GM23338 (cell line): ENCODE measurements around the gene SNX15. TPM values are rescaled to one million over a fixed set of nuclear protein-coding genes. Genes with fewer than 3 reads are reported as not detected.

ENCODE experiments used
- ATAC-seq: fragments of 200-7000 bp; cut with Tn5 transposase; 3 replicates; pipeline ENCODE4 v1.9.1; 2020
- DNase-seq: peaks from one replicate; pipeline ENCODE4 v3.0.0-alpha.2; 2015; ENCODE audit warnings: low spot score
- H2AFZ ChIP-seq: fragments of 200-600 bp; sonication (generic); 2 replicates; pipeline ENCODE4 v1.8.0; 2016; ENCODE audit warnings: antibody characterized with exemption, mild to moderate bottlenecking, moderate library complexity
- H3F3A ChIP-seq: fragments of 200-600 bp; sonication (generic); replicated peaks from 2 replicates; pipeline ENCODE4 v1.8.0; 2017; ENCODE audit warnings: antibody characterized with exemption, mixed run types, low read depth
- H3K27ac ChIP-seq: fragments of 200-600 bp; sonication (generic); 2 replicates; pipeline ENCODE4 v1.6.1; 2016; ENCODE audit warnings: low read depth
- H3K27me3 ChIP-seq: fragments of 200-600 bp; sonication (generic); 2 replicates; pipeline ENCODE4 v1.8.0; 2016; ENCODE audit warnings: mild to moderate bottlenecking, mixed run types, moderate library complexity; ENCODE audit not compliant: insufficient read depth
- H3K36me3 ChIP-seq: fragments of 200-600 bp; sonication (generic); 2 replicates; pipeline ENCODE4 v1.8.0; 2016; ENCODE audit warnings: mild to moderate bottlenecking; ENCODE audit not compliant: insufficient read depth
- H3K4me1 ChIP-seq: fragments of 200-600 bp; sonication (generic); 2 replicates; pipeline ENCODE4 v1.8.0; 2016; ENCODE audit warnings: mild to moderate bottlenecking, moderate library complexity; ENCODE audit not compliant: insufficient read depth
- H3K4me2 ChIP-seq: fragments of 200-600 bp; sonication (generic); 2 replicates; pipeline ENCODE4 v1.7.1; 2017; ENCODE audit warnings: mixed run types
- H3K4me3 ChIP-seq: fragments of 200-600 bp; sonication (generic); 2 replicates; pipeline ENCODE4 v1.6.1; 2016; ENCODE audit warnings: mixed run types
- H3K79me2 ChIP-seq: fragments of 200-600 bp; sonication (generic); replicated peaks from 2 replicates; pipeline ENCODE4 v1.8.0; 2017; ENCODE audit warnings: mild to moderate bottlenecking; ENCODE audit not compliant: insufficient read depth
- H3K9me2 ChIP-seq: fragments of 200-600 bp; sonication (generic); 2 replicates; pipeline ENCODE4 v1.8.0; 2017; ENCODE audit not compliant: insufficient read depth
- H4K20me1 ChIP-seq: fragments of 200-600 bp; sonication (generic); replicated peaks from 2 replicates; pipeline ENCODE4 v1.8.0; 2017; ENCODE audit warnings: mild to moderate bottlenecking; ENCODE audit not compliant: insufficient read depth
- H3K27ac Mint-ChIP-seq: 2 replicates; pipeline ENCODE4 v1.8.0; 2020; ENCODE audit warnings: inconsistent platforms, mild to moderate bottlenecking, moderate library complexity, mixed read lengths
- H3K27me3 Mint-ChIP-seq: 3 replicates; pipeline ENCODE4 v1.8.0; 2022; ENCODE audit warnings: low read depth, mild to moderate bottlenecking, moderate library complexity, mixed read lengths, inconsistent platforms; ENCODE audit not compliant: insufficient read depth, poor library complexity
- H3K36me3 Mint-ChIP-seq: 3 replicates; pipeline ENCODE4 v1.8.0; 2021; ENCODE audit warnings: low read depth, mild to moderate bottlenecking, inconsistent platforms, moderate library complexity, mixed read lengths
- H3K4me1 Mint-ChIP-seq: 3 replicates; pipeline ENCODE4 v1.8.0; 2020; ENCODE audit warnings: mild to moderate bottlenecking, inconsistent platforms, mixed read lengths
- H3K4me3 Mint-ChIP-seq: 3 replicates; pipeline ENCODE4 v1.8.0; 2021; ENCODE audit warnings: moderate library complexity, mild to moderate bottlenecking, inconsistent platforms, mixed read lengths
- H3K9me3 Mint-ChIP-seq: 3 replicates; pipeline ENCODE4 v1.8.0; 2020; ENCODE audit warnings: moderate library complexity, mild to moderate bottlenecking, inconsistent platforms, mixed read lengths
- EZH2 ChIP-seq: fragments of 200-600 bp; sonication (generic); IDR thresholded peaks from one replicate; pipeline ENCODE4 v1.8.0; 2017; ENCODE audit warnings: antibody characterized with exemption, mild to moderate bottlenecking, low read depth; ENCODE audit not compliant: unreplicated experiment
- STAT1 ChIP-seq: IDR thresholded peaks from one replicate; pipeline ENCODE4 v1.6.1; 2016; ENCODE audit warnings: antibody characterized with exemption; ENCODE audit not compliant: unreplicated experiment
- ZNF114 ChIP-seq: fragments of 250-450 bp; sonication (Bioruptor Pico); IDR thresholded peaks from 2 replicates; pipeline ENCODE4 v1.5.0; 2020; ENCODE audit warnings: mild to moderate bottlenecking, moderate library complexity
- polyA plus RNA-seq: library from polyadenylated mRNA; unstranded; fragments of >200 nt; fragmentation: Nextera tagmentation; extraction: Ambion mirVana; gene quantifications from 2 replicates; pipeline ENCODE4 v1.2.1, GENCODE V29; 2016
- total RNA-seq: library from RNA; depleted of rRNA; stranded (reverse); fragments of >200 nt; shearing (Covaris generic); gene quantifications from 2 replicates; pipeline ENCODE4 v1.2.3, GENCODE V29; 2014
- TF ChIP-seq, protein P1 (sequence below): IDR thresholded peaks from 2 replicates; pipeline ENCODE4 v1.6.1; 2016; ENCODE audit warnings: antibody characterized with exemption
- TF ChIP-seq, protein P2 (sequence below): fragments of 250-450 bp; sonication (Bioruptor Pico); IDR thresholded peaks from 2 replicates; pipeline ENCODE4 v1.5.0; 2020; ENCODE audit warnings: mild to moderate bottlenecking, moderate library complexity

Gene SNX15
- total and polyA plus RNA-seq, 2 experiments from 2014 or later = 13.0 to 21.4 TPM

DNA sequence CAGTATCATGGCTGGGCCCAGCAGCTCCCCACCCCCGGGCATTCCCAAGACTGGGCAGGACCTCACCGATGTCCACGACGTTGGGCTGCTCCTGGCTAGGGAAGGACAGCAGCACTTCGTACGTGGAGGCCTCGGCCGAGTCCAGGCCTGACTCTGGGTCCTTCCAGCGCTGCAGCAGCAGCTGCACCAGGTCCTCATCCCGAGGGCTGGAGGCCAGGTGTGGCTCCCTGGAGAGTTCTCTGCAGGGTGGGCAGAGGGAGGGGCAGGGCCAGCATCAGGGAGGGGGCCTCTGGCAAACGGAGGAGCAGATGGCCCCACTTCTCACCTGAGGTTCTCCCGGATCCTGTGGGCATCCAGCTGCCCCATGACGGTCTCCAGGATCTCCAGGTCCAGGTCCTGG lies 30.8 kb downstream of the SNX15 start:
- no peak overlapping the region for H3K4me2 ChIP-seq
- H3K9me2 ChIP-seq = no peaks in the 10 kb centered on the region
- Mint-ChIP-seq H3K4me1 (peaks cover 2% of the 10 kb centered on the region), H3K27ac (no peak overlapping the region), H3K9me3 (no peaks in the 10 kb centered on the region), H3K27me3 (peaks cover 9% of the 10 kb centered on the region), H3K36me3 (no peaks in the 10 kb centered on the region), H3K4me3 (no peak overlapping the region)
- no peak overlapping the region for H3K4me3 ChIP-seq
- H2AFZ ChIP-seq = no peak overlapping the region
- no peaks in the 10 kb centered on the region for H3K79me2 ChIP-seq
- ATAC-seq = no peak
- no peaks in the 10 kb centered on the region for H3K27me3 ChIP-seq
- H3F3A ChIP-seq = no peaks in the 10 kb centered on the region
- no peaks in the 10 kb centered on the region for H4K20me1 ChIP-seq
- no peaks in the 10 kb centered on the region for H3K4me1 ChIP-seq
- TF ChIP-seq, protein P1, sequence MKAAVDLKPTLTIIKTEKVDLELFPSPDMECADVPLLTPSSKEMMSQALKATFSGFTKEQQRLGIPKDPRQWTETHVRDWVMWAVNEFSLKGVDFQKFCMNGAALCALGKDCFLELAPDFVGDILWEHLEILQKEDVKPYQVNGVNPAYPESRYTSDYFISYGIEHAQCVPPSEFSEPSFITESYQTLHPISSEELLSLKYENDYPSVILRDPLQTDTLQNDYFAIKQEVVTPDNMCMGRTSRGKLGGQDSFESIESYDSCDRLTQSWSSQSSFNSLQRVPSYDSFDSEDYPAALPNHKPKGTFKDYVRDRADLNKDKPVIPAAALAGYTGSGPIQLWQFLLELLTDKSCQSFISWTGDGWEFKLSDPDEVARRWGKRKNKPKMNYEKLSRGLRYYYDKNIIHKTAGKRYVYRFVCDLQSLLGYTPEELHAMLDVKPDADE = no peak
- TF ChIP-seq, protein P2, sequence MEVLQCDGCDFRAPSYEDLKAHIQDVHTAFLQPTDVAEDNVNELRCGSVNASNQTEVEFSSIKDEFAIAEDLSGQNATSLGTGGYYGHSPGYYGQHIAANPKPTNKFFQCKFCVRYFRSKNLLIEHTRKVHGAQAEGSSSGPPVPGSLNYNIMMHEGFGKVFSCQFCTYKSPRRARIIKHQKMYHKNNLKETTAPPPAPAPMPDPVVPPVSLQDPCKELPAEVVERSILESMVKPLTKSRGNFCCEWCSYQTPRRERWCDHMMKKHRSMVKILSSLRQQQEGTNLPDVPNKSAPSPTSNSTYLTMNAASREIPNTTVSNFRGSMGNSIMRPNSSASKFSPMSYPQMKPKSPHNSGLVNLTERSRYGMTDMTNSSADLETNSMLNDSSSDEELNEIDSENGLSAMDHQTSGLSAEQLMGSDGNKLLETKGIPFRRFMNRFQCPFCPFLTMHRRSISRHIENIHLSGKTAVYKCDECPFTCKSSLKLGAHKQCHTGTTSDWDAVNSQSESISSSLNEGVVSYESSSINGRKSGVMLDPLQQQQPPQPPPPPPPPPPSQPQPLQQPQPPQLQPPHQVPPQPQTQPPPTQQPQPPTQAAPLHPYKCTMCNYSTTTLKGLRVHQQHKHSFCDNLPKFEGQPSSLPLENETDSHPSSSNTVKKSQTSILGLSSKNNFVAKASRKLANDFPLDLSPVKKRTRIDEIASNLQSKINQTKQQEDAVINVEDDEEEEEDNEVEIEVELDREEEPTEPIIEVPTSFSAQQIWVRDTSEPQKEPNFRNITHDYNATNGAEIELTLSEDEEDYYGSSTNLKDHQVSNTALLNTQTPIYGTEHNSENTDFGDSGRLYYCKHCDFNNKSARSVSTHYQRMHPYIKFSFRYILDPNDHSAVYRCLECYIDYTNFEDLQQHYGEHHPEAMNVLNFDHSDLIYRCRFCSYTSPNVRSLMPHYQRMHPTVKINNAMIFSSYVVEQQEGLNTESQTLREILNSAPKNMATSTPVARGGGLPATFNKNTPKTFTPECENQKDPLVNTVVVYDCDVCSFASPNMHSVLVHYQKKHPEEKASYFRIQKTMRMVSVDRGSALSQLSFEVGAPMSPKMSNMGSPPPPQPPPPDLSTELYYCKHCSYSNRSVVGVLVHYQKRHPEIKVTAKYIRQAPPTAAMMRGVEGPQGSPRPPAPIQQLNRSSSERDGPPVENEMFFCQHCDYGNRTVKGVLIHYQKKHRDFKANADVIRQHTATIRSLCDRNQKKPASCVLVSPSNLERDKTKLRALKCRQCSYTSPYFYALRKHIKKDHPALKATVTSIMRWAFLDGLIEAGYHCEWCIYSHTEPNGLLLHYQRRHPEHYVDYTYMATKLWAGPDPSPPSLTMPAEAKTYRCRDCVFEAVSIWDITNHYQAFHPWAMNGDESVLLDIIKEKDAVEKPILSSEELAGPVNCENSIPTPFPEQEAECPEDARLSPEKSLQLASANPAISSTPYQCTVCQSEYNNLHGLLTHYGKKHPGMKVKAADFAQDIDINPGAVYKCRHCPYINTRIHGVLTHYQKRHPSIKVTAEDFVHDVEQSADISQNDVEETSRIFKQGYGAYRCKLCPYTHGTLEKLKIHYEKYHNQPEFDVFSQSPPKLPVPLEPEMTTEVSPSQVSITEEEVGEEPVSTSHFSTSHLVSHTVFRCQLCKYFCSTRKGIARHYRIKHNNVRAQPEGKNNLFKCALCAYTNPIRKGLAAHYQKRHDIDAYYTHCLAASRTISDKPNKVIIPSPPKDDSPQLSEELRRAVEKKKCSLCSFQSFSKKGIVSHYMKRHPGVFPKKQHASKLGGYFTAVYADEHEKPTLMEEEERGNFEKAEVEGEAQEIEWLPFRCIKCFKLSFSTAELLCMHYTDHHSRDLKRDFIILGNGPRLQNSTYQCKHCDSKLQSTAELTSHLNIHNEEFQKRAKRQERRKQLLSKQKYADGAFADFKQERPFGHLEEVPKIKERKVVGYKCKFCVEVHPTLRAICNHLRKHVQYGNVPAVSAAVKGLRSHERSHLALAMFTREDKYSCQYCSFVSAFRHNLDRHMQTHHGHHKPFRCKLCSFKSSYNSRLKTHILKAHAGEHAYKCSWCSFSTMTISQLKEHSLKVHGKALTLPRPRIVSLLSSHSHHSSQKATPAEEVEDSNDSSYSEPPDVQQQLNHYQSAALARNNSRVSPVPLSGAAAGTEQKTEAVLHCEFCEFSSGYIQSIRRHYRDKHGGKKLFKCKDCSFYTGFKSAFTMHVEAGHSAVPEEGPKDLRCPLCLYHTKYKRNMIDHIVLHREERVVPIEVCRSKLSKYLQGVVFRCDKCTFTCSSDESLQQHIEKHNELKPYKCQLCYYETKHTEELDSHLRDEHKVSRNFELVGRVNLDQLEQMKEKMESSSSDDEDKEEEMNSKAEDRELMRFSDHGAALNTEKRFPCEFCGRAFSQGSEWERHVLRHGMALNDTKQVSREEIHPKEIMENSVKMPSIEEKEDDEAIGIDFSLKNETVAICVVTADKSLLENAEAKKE (CRISPR knock-in tag) = no peak
- TF ChIP-seq EZH2 (no peak), STAT1 (no peak), ZNF114 (CRISPR knock-in tag) (no peak)
- DNase-seq = no peak
- no peaks in the 10 kb centered on the region for H3K36me3 ChIP-seq
- H3K27ac ChIP-seq = no peak overlapping the region
